ENCODE results near the gene CDC42BPA. TPM values are rescaled to one million over a fixed set of nuclear protein-coding genes. Genes with fewer than 3 reads are reported as not detected.

The CDC42BPA gene
- total and polyA plus RNA-seq, 2 of the 13 experiments (the other 11 are each of a cell fraction or from before 2014, with no cell fraction given): 6.5 to 16.0 TPM

- TF ChIP-seq PAXIP1 (CRISPR knock-in tag; conservative IDR thresholded peaks at IDR 0.05) (peak; percentile 79), SALL1 (CRISPR knock-in tag; IDR thresholded peaks at IDR 0.05) (peak; percentile 54), ASH2L (IDR thresholded peaks at IDR 0.05; ENCODE audit: insufficient read length, low read depth, low read length) (peak; percentile 29), HDAC1 (CRISPR knock-in tag; IDR thresholded peaks at IDR 0.05) (no peak), ZNF281 (CRISPR knock-in tag; IDR thresholded peaks at IDR 0.05; ENCODE audit: borderline replicate concordance) (peak; percentile 75; the same call in 1 of the 2 replicates), SAP130 (CRISPR knock-in tag; IDR thresholded peaks at IDR 0.05; ENCODE audit: low read depth) (peak; percentile 34), SNAI1 (CRISPR knock-in tag; IDR thresholded peaks at IDR 0.05; ENCODE audit: borderline replicate concordance) (no peak), ZNF431 (CRISPR knock-in tag; IDR thresholded peaks at IDR 0.05; ENCODE audit: borderline replicate concordance, low read depth) (no peak), POLR2A (IDR thresholded peaks at IDR 0.05; ENCODE audit: insufficient read depth in 1 of 2, low read depth in 2 of 2, low read length in 2 of 2) (no peak), RFXANK (CRISPR knock-in tag; IDR thresholded peaks at IDR 0.05) (no peak), SOX6 (IDR thresholded peaks at IDR 0.05) (no peak), SOX6 (CRISPR knock-in tag; IDR thresholded peaks at IDR 0.05) (peak; percentile 26; the same call in 1 of the 2 replicates), HDAC2 (CRISPR knock-in tag; IDR thresholded peaks at IDR 0.05) (0 out of 2 replicates have a peak, but pooled peaks have one; percentile 16), ELK4 (CRISPR knock-in tag; IDR thresholded peaks at IDR 0.05; ENCODE audit: borderline replicate concordance) (no peak)
- TF ChIP-seq, protein P1, sequence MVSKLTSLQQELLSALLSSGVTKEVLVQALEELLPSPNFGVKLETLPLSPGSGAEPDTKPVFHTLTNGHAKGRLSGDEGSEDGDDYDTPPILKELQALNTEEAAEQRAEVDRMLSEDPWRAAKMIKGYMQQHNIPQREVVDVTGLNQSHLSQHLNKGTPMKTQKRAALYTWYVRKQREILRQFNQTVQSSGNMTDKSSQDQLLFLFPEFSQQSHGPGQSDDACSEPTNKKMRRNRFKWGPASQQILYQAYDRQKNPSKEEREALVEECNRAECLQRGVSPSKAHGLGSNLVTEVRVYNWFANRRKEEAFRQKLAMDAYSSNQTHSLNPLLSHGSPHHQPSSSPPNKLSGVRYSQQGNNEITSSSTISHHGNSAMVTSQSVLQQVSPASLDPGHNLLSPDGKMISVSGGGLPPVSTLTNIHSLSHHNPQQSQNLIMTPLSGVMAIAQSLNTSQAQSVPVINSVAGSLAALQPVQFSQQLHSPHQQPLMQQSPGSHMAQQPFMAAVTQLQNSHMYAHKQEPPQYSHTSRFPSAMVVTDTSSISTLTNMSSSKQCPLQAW (CRISPR knock-in tag; IDR thresholded peaks at IDR 0.05): 0 out of 2 replicates have a peak, but pooled peaks have one; percentile 31
- TF ChIP-seq, protein P2, sequence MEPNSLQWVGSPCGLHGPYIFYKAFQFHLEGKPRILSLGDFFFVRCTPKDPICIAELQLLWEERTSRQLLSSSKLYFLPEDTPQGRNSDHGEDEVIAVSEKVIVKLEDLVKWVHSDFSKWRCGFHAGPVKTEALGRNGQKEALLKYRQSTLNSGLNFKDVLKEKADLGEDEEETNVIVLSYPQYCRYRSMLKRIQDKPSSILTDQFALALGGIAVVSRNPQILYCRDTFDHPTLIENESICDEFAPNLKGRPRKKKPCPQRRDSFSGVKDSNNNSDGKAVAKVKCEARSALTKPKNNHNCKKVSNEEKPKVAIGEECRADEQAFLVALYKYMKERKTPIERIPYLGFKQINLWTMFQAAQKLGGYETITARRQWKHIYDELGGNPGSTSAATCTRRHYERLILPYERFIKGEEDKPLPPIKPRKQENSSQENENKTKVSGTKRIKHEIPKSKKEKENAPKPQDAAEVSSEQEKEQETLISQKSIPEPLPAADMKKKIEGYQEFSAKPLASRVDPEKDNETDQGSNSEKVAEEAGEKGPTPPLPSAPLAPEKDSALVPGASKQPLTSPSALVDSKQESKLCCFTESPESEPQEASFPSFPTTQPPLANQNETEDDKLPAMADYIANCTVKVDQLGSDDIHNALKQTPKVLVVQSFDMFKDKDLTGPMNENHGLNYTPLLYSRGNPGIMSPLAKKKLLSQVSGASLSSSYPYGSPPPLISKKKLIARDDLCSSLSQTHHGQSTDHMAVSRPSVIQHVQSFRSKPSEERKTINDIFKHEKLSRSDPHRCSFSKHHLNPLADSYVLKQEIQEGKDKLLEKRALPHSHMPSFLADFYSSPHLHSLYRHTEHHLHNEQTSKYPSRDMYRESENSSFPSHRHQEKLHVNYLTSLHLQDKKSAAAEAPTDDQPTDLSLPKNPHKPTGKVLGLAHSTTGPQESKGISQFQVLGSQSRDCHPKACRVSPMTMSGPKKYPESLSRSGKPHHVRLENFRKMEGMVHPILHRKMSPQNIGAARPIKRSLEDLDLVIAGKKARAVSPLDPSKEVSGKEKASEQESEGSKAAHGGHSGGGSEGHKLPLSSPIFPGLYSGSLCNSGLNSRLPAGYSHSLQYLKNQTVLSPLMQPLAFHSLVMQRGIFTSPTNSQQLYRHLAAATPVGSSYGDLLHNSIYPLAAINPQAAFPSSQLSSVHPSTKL (CRISPR knock-in tag; IDR thresholded peaks at IDR 0.05): 0 out of 2 replicates have a peak, but pooled peaks have one; percentile 24
Measured at GRCh38 chr1:226990133-226990716, 328.1 kb downstream of the CDC42BPA start (continued).
